HepG2 (cell line): Measurements from ENCODE around the gene NOX3. TPM values are rescaled to one million over a fixed set of nuclear protein-coding genes. Genes with fewer than 3 reads are reported as not detected.

Experiments used
- ATF5 ChIP-seq: sonication (generic); formaldehyde crosslinking; IDR thresholded peaks from 2 replicates; pipeline ENCODE4 v1.4.0; 2020; ENCODE audit warnings: mild to moderate bottlenecking, low read depth, missing genetic modification reagents
- DPF2 ChIP-seq: sonication (generic); formaldehyde crosslinking; IDR thresholded peaks from 2 replicates; pipeline ENCODE4 v1.4.0; 2020; ENCODE audit warnings: mild to moderate bottlenecking, low read depth, missing genetic modification reagents, borderline replicate concordance
- GLI4 ChIP-seq: sonication (generic); formaldehyde crosslinking; IDR thresholded peaks from 2 replicates; pipeline ENCODE4 v1.5.1; 2020; ENCODE audit warnings: missing genetic modification reagents, mild to moderate bottlenecking, moderate library complexity, borderline replicate concordance
- MED8 ChIP-seq: sonication (generic); formaldehyde crosslinking; IDR thresholded peaks from 2 replicates; pipeline ENCODE4 v1.8.1; 2023; ENCODE audit warnings: mild to moderate bottlenecking, missing genetic modification reagents; ENCODE audit not compliant: insufficient replicate concordance
- MZF1 ChIP-seq: sonication (generic); formaldehyde crosslinking; IDR thresholded peaks from 2 replicates; pipeline ENCODE4 v1.8.1; 2023; ENCODE audit warnings: mild to moderate bottlenecking, missing genetic modification reagents, borderline replicate concordance
- NFKBIZ ChIP-seq: IDR thresholded peaks from 2 replicates; pipeline ENCODE4 v1.6.1; 2018; ENCODE audit warnings: missing genetic modification reagents, missing compliant biosample characterization
- NFRKB ChIP-seq: fragments of 450-650 bp; IDR thresholded peaks from 2 replicates; pipeline ENCODE4 v1.6.1; 2017
- PHF5A ChIP-seq: IDR thresholded peaks from one replicate; pipeline ENCODE4 v1.6.1; 2018; ENCODE audit warnings: low read depth, missing genetic modification reagents; ENCODE audit not compliant: unreplicated experiment
- SATB2 ChIP-seq: sonication (generic); formaldehyde crosslinking; IDR thresholded peaks from 2 replicates; pipeline ENCODE4 v1.5.0; 2020; ENCODE audit warnings: missing genetic modification reagents
- SCMH1 ChIP-seq: sonication (generic); formaldehyde crosslinking; IDR thresholded peaks from 2 replicates; pipeline ENCODE4 v1.9.0; 2021; ENCODE audit warnings: missing genetic modification reagents, mild to moderate bottlenecking, borderline replicate concordance
- SRSF1 ChIP-seq: fragments of 200-400 bp; formaldehyde crosslinking; optimal IDR thresholded peaks from 2 replicates; pipeline ENCODE3; 2017; ENCODE audit warnings: mild to moderate bottlenecking, low read depth, low read length, moderate library complexity
- SRY ChIP-seq: sonication (generic); formaldehyde crosslinking; IDR thresholded peaks from 2 replicates; pipeline ENCODE4 v1.8.0; 2022; ENCODE audit warnings: mild to moderate bottlenecking, missing genetic modification reagents
- SYNCRIP ChIP-seq: fragments of 200-400 bp; formaldehyde crosslinking; IDR thresholded peaks from 2 replicates; pipeline ENCODE4 v1.6.1; 2018; ENCODE audit warnings: mild to moderate bottlenecking, low read depth, low read length; ENCODE audit not compliant: insufficient read depth
- TERF1 ChIP-seq: sonication (generic); formaldehyde crosslinking; IDR thresholded peaks from 2 replicates; pipeline ENCODE4 v1.8.0; 2022; ENCODE audit warnings: mild to moderate bottlenecking, missing genetic modification reagents, moderate library complexity
- THAP9 ChIP-seq: sonication (generic); formaldehyde crosslinking; IDR thresholded peaks from 2 replicates; pipeline ENCODE4; 2020; ENCODE audit warnings: missing genetic modification reagents, mild to moderate bottlenecking, borderline replicate concordance
- U2AF2 ChIP-seq: fragments of 200-400 bp; formaldehyde crosslinking; IDR thresholded peaks from 2 replicates; pipeline ENCODE4 v1.6.1; 2017; ENCODE audit warnings: low read depth, mild to moderate bottlenecking, low read length
- ZBTB3 ChIP-seq: sonication (generic); formaldehyde crosslinking; IDR thresholded peaks from 2 replicates; pipeline ENCODE4 v1.4.0; 2020; ENCODE audit warnings: low read depth, mild to moderate bottlenecking, moderate library complexity, missing genetic modification reagents, borderline replicate concordance
- ZEB1 ChIP-seq: IDR thresholded peaks from 2 replicates; pipeline ENCODE4 v1.6.1; 2012; ENCODE audit warnings: mild to moderate bottlenecking, low read depth, inconsistent platforms; ENCODE audit not compliant: insufficient replicate concordance
- ZFP90 ChIP-seq: sonication (generic); formaldehyde crosslinking; IDR thresholded peaks from 2 replicates; pipeline ENCODE4 v1.8.0; 2022; ENCODE audit warnings: missing genetic modification reagents, mild to moderate bottlenecking, inconsistent platforms, borderline replicate concordance
- ZNF101 ChIP-seq: sonication (generic); formaldehyde crosslinking; IDR thresholded peaks from 2 replicates; pipeline ENCODE4 v1.4.0; 2020; ENCODE audit warnings: mild to moderate bottlenecking, low read depth, missing genetic modification reagents, borderline replicate concordance
- ZNF224 ChIP-seq: sonication (generic); formaldehyde crosslinking; IDR thresholded peaks from 2 replicates; pipeline ENCODE4 v1.5.0; 2020; ENCODE audit warnings: mild to moderate bottlenecking, missing genetic modification reagents
- ZNF263 ChIP-seq: sonication (generic); formaldehyde crosslinking; IDR thresholded peaks from 2 replicates; pipeline ENCODE4 v1.4.0; 2020; ENCODE audit warnings: missing genetic modification reagents
- ZNF354B ChIP-seq: sonication (generic); formaldehyde crosslinking; IDR thresholded peaks from 2 replicates; pipeline ENCODE4 v1.8.0; 2022; ENCODE audit warnings: mild to moderate bottlenecking, missing genetic modification reagents
- ZNF552 ChIP-seq: sonication (generic); formaldehyde crosslinking; IDR thresholded peaks from 2 replicates; pipeline ENCODE4 v1.9.0; 2022; ENCODE audit warnings: missing genetic modification reagents, mild to moderate bottlenecking, borderline replicate concordance
- ZNF562 ChIP-seq: sonication (generic); formaldehyde crosslinking; IDR thresholded peaks from 2 replicates; pipeline ENCODE4 v1.8.0; 2022; ENCODE audit warnings: missing genetic modification reagents, borderline replicate concordance
- ZNF839 ChIP-seq: sonication (generic); formaldehyde crosslinking; IDR thresholded peaks from 2 replicates; pipeline ENCODE4 v1.4.0; 2020; ENCODE audit warnings: missing genetic modification reagents, mild to moderate bottlenecking, borderline replicate concordance
- polyA plus RNA-seq, 8 experiments: library from polyadenylated mRNA; depleted of rRNA in 3 of 8; stranded (reverse) in 7 of 8; unstranded in 1 of 8; fragments of >200 nt; fragmentation: Illumina TruSeq in 4 of 8; extraction: Trizol in 4 of 8; gene quantifications; 2 replicates each; pipeline versions ENCODE4 v1.2.1 to v1.2.3, GENCODE V29; 2011 to 2016; ENCODE audit warnings: low read depth in 4 of 8, missing spikeins in 1 of 8, mixed read lengths in 1 of 8; ENCODE audit not compliant: insufficient read depth in 1 of 8
- total RNA-seq, 5 experiments: library from RNA; depleted of rRNA; stranded (reverse); fragments of >200 nt; fragmentation: Illumina TruSeq; extraction: Trizol; gene quantifications; 2 replicates each; pipeline ENCODE4 v1.2.3, GENCODE V29; 2016; ENCODE audit warnings: low read depth in 1 of 5

NOX3 gene
- total and polyA plus RNA-seq, 2 of the 13 experiments (the other 11 are each of a cell fraction or from before 2014, with no cell fraction given), result 0.09 to 0.18 TPM

GRCh38 chr6:155444120-155444917 is 11.3 kb downstream of the NOX3 start (continued):
- peak; percentile 78 for TF ChIP-seq ZEB1
- TF ChIP-seq SRSF1, result no peak
- TF ChIP-seq ZNF224 (CRISPR knock-in tag), result no peak
- peak; percentile 98 for TF ChIP-seq MED8 (CRISPR knock-in tag)
- TF ChIP-seq ZFP90 (CRISPR knock-in tag), result no peak; the same call in 1 of the 2 replicates
- peak; percentile 92 for TF ChIP-seq ZBTB3 (CRISPR knock-in tag)
- TF ChIP-seq ZNF552, result no peak
- TF ChIP-seq MZF1, result no peak
- no peak for TF ChIP-seq ZNF263 (CRISPR knock-in tag)
- TF ChIP-seq ATF5 (CRISPR knock-in tag), result 0 out of 2 replicates have a peak, but pooled peaks have one; percentile 54
- peak; percentile 79; the same call in 1 of the 2 replicates for TF ChIP-seq DPF2 (CRISPR knock-in tag)
- TF ChIP-seq ZNF839, result no peak
- TF ChIP-seq SRY, result no peak
- no peak for TF ChIP-seq NFRKB
- TF ChIP-seq GLI4 (CRISPR knock-in tag), result no peak
- no peak for TF ChIP-seq U2AF2
- peak; percentile 54 for TF ChIP-seq PHF5A (CRISPR knock-in tag)
- TF ChIP-seq ZNF562 (CRISPR knock-in tag), result no peak
- TF ChIP-seq SCMH1, result no peak
- no peak for TF ChIP-seq SATB2 (CRISPR knock-in tag)
- TF ChIP-seq NFKBIZ (CRISPR knock-in tag), result peak; percentile 94
- TF ChIP-seq ZNF354B (CRISPR knock-in tag), result 0 out of 2 replicates have a peak, but pooled peaks have one; percentile 72
- TF ChIP-seq TERF1, result no peak
- no peak for TF ChIP-seq SYNCRIP
- no peak for TF ChIP-seq ZNF101 (CRISPR knock-in tag)
- no peak for TF ChIP-seq THAP9
